Right forelimb (tissue), 1 donor: ENCODE results near the gene GABRG3.
A peak's percentile ranks its signal among the peaks of the same experiment; 100 is the strongest.

Experiments used
- DNase-seq: peaks from one replicate; pipeline ENCODE4 v3.0.0-alpha.2; 2018

The GABRG3 gene

GRCh38 chr15:26970712-26971210 is at the start of gene GABRG3:
TSS of gene GABRG3 (plus strand) at chr15:26971181.
- no peak for DNase-seq

- DNase-seq, result no peak
These were observed 49.5 kb upstream of the GABRG3 start for GRCh38 chr15:26921433-26921832.

GRCh38 chr15:26926081-26926480 is 44.9 kb upstream of the GABRG3 start:
- DNase-seq, result no peak

- no peak for DNase-seq
These were observed 42.9 kb upstream of the GABRG3 start for GRCh38 chr15:26928051-26928450.

- no peak for DNase-seq
These were observed 41.4 kb upstream of the GABRG3 start for GRCh38 chr15:26929588-26929987.

GRCh38 chr15:26934848-26935247 is 36.1 kb upstream of the GABRG3 start:
- no peak for DNase-seq

GRCh38 chr15:26935322-26935721 is 35.7 kb upstream of the GABRG3 start:
- DNase-seq, result no peak

GRCh38 chr15:26936502-26936901 is 34.5 kb upstream of the GABRG3 start:
- no peak for DNase-seq

- DNase-seq, result no peak
These were observed 33.8 kb upstream of the GABRG3 start for GRCh38 chr15:26937134-26937533.

GRCh38 chr15:26939398-26939797 is 31.6 kb upstream of the GABRG3 start:
- no peak for DNase-seq

GRCh38 chr15:26941489-26941888 is 29.5 kb upstream of the GABRG3 start:
- no peak for DNase-seq

GRCh38 chr15:26943866-26944265 is 27.1 kb upstream of the GABRG3 start:
- DNase-seq, result no peak

- DNase-seq, result no peak
These were observed 25.9 kb upstream of the GABRG3 start for GRCh38 chr15:26945046-26945445.

- no peak for DNase-seq
These were observed 21.0 kb upstream of the GABRG3 start for GRCh38 chr15:26950001-26950400.

- no peak for DNase-seq
These were observed 16.6 kb upstream of the GABRG3 start for GRCh38 chr15:26954403-26954802.

- DNase-seq, result peak; percentile 65
These were observed 3.2 kb upstream of the GABRG3 start for GRCh38 chr15:26967719-26968269.

GRCh38 chr15:26968806-26969205 is 2.2 kb upstream of the GABRG3 start:
- no peak for DNase-seq

GRCh38 chr15:26971271-26972018 is 464 bp downstream of the GABRG3 start:
- peak; percentile 47 for DNase-seq

GRCh38 chr15:26972636-26973035 is 1.7 kb downstream of the GABRG3 start:
- no peak for DNase-seq

GRCh38 chr15:26974120-26974780 is 3.3 kb downstream of the GABRG3 start:
- DNase-seq, result no peak

GRCh38 chr15:26981492-26981891 is 10.5 kb downstream of the GABRG3 start:
- DNase-seq, result no peak

GRCh38 chr15:26983822-26984221 is 12.8 kb downstream of the GABRG3 start:
- DNase-seq, result no peak

GRCh38 chr15:26985050-26985449 is 14.1 kb downstream of the GABRG3 start:
- no peak for DNase-seq

- no peak for DNase-seq
These were observed 25.3 kb downstream of the GABRG3 start for GRCh38 chr15:26996250-26996649.
